Mucosa of gallbladder (tissue), 1 donor: Measurements from ENCODE around the gene ZMIZ2. TPM values are rescaled to one million over a fixed set of nuclear protein-coding genes. Genes with fewer than 3 reads are reported as not detected.

Experiments
- DNase-seq: peaks from one replicate; pipeline ENCODE4 v3.0.0-alpha.2; 2020; ENCODE audit warnings: low spot score
- total RNA-seq: library from RNA; stranded (reverse); gene quantifications from one replicate; pipeline ENCODE4 v1.2.1, GENCODE V29; 2021
- donor health status: DM: no; HTN: no; CAD: no.

The ZMIZ2 gene
- total RNA-seq, 1 donor from 2014 or later = 109 TPM

DNA sequence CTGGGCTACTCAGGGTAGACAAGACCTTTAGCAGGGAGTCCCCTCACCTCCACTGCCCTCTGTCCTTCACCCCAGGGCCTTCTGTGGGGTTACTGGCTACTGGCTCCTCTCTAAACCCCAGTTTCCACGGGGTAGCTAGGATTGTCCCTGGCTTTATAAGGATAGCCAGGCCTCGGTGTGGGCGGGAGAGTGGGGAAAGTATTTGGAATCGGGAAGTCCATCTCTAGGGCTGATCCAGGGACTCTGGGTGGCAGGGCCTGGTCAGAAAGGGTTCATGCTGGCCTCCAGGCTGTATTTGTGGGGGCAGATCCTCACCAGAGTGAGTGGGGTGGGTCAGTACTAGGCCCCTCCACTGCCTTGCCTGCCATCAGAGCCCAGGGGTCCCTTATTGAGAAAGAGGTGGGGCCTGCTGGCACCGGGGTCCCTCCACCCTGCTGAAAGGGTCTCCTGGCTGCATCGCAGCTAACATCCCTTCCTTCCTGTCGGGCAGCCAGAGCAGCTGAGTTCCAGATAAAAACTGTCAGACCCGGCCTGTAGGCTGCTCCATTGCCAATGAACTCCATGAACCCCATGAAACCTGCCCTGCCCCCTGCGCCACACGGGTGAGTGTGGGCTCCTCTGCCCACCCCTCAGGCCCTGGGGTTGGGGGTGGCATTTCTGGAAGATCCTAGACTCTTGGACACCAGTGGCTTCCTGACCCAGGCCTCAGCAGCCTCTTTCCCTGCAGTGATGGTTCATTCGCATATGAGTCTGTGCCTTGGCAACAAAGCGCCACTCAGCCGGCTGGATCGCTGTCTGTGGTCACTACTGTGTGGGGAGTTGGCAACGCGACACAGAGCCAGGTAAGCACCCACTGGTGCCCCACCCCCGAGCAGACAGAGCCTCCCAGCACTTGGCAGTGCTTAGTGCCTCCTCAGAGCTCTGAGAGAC, 7.3 kb downstream of the ZMIZ2 start:
- DNase-seq = no peak

DNA sequence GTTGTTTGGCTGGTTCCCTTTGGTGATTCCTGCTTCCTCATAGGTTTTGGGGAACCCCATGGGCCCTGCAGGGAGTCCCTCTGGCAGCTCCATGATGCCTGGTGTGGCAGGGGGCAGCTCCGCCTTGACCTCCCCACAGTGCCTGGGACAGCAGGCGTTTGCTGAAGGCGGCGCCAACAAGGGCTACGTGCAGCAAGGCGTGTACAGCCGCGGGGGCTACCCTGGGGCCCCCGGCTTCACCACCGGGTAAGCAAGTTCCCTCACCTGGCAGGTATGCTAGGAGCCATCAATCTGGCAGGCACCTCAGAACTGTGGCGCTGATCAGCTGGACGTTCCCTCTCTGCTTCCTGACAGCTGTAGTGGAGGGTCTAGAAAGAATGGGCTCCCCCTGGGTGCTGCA, 8.3 kb downstream of the ZMIZ2 start:
- no peak for DNase-seq

GRCh38 chr7:44757311-44757710, 8.7 kb downstream of the ZMIZ2 start:
- DNase-seq = no peak

DNA sequence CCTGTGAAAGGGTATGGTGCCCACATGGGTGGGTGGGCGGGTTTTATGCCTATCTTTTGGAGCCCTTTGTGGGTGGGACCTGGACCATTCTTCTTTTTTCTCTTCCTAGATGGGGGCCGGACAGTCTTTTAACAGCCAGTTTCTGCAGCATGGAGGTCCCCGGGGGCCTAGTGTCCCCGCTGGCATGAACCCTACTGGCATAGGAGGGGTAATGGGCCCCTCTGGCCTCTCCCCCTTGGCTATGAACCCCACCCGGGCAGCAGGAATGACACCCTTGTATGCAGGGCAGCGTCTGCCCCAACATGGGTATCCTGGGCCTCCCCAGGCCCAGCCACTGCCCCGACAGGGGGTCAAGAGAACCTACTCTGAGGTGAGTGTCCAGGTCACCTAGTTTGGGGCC, 9.1 kb downstream of the ZMIZ2 start:
- no peak for DNase-seq

- no peak for DNase-seq
Measured at GRCh38 chr7:44759246-44759645, 10.6 kb downstream of the ZMIZ2 start.

DNA sequence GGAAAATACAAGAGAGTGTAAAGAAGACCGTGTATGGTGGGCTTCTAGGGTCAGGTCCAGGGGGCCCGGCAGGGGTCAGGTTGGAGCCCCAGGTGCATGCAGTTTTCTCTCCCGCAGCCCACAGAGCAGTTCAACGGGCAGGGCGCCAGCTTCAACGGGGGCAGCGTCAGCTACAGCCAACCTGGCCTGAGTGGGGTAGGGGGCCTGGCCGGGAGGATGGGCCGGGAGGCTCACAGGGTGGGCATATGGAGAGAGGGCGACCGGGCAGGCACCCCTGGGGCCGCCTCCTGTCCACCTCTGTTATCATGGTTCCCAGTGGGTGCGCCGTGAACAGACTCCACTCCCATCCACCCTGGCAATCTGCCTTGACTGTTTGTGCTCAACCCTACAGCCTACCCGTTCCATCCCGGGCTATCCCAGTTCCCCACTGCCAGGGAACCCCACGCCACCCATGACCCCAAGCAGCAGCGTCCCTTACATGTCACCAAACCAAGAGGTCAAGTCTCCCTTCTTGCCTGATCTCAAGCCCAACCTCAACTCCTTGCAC, 11.5 kb downstream of the ZMIZ2 start:
- DNase-seq = no peak

DNA sequence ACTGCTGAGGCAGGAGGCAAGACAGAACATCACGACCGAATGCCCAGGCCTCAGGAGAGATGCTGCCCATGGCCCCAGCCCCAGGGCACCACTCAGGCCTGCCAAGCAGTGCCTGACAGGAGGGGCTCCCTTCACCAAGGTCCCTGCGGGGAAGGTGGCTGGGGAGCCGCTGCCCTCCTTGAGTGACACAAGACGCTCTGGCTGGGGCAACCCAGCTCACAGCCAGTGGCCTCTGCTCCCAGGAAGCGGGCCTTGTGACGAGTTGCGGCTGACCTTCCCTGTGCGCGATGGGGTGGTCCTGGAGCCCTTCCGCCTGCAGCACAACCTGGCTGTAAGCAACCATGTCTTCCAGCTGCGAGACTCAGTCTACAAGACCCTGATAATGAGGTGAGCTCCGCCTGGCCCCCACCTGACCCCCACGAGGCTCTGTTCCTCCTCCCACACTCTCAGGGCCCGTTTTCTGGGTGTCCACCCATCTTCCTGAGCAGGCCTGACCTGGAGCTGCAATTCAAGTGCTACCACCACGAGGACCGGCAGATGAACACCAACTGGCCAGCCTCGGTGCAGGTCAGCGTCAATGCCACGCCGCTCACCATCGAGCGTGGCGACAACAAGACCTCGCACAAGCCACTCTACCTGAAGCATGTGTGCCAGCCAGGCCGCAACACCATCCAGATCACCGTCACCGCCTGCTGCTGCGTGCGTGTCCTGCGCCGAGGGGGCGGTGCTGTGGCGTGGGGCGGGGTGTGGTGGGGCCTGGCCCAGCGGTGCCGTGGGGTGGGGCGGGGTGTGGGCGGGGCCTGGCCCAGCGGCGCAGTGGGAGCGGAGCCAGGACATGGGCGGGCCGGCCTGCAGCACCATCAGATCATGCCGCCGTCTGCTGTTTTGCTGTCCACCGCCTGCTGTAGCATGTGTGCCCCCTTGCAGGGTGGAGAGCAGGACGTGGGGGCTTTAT, 12.8 kb downstream of the ZMIZ2 start:
- DNase-seq = peak; percentile 34

DNA sequence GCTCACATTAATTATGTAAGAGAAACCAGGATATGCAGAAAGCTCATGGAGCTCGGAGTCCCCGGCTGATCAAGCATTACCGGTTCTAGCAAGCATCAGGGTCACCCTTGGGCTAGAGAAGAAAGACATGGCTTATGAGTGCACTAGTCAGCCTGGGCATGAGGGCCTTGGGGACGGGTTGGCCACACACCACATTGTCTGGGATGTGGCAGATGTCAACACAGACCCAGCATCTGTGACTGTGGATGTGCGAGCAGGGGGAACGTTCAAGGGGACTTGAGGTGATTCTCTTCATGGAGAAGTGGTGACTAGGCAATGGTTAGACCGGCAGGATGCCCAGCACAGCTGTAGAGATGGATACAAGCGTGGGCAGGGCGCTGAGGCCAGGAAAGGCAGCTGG, 13.7 kb downstream of the ZMIZ2 start:
- DNase-seq = no peak

DNA sequence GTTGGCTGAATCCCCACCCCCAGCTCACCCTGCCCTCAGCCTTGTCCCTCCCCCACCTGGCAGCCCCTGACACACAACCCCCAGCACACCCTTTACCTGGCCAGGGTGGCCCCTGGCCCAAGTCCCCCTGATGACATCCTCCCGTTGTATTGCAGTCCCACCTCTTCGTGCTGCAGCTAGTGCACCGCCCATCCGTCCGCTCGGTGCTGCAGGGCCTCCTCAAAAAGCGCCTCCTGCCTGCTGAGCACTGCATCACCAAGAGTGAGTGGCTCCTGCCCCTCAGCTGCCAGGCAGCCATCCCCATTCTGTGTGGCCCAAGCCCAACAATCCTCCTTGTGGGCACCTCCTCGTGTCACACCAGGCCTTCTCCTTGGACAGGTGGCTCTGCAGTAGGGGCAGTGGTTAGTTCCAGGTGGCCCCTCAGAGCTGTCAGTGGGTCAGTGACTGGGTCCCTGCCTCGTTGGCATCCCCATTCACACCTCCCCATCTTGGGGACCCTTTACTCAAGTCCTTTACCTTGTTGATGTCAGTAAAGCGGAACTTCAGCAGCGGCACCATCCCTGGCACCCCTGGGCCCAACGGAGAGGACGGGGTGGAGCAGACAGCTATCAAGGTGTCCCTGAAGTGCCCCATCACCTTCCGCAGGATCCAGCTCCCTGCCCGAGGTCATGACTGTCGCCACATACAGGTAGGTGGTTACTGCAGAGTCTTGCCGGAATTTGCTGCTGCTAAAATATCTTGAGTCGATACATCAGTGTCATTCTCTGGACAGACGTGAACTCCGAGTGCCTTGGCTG, 14.3 kb downstream of the ZMIZ2 start:
- DNase-seq = no peak

GRCh38 chr7:44764081-44764480, 15.4 kb downstream of the ZMIZ2 start:
- no peak for DNase-seq

- no peak for DNase-seq
Measured at GRCh38 chr7:44764665-44765578, 16.3 kb downstream of the ZMIZ2 start.

GRCh38 chr7:44765579-44766415, 17.1 kb downstream of the ZMIZ2 start:
- no peak for DNase-seq

DNA sequence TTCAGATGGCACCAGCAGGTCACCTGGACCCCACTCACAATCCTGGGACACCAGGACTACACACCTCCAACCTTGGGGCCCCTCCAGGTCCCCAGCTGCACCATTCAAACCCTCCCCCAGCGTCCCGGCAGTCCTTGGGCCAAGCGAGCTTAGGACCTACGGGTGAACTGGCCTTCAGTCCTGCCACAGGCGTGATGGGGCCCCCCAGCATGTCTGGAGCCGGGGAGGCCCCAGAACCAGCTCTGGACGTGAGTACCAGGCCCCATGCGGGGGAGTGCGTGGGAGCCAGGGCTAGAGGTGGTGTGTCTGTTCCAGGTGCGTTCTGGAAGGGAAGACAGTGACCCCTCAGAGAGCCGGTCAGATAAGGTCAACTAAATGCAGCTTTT, 17.8 kb downstream of the ZMIZ2 start:
- DNase-seq = no peak

GRCh38 chr7:44767134-44767911, 18.7 kb downstream of the ZMIZ2 start:
- DNase-seq = no peak

- peak; percentile 37 for DNase-seq
Measured at GRCh38 chr7:44767912-44768627, 19.4 kb downstream of the ZMIZ2 start.

GRCh38 chr7:44768628-44769371, 20.2 kb downstream of the ZMIZ2 start:
- no peak for DNase-seq

GRCh38 chr7:44769376-44769775, 20.7 kb downstream of the ZMIZ2 start:
- DNase-seq = no peak
